Measurements from ENCODE around the gene NEDD4L. TPM values are rescaled to one million over a fixed set of nuclear protein-coding genes. Genes with fewer than 3 reads are reported as not detected.

The NEDD4L gene
- total RNA-seq, 1 donor from 2014 or later = 93.9 TPM

GRCh38 chr18:58446391-58447060 lies 402.5 kb downstream of the NEDD4L start:
- TF ChIP-seq EZH2 (IDR thresholded peaks at IDR 0.05; ENCODE audit: insufficient read depth, low read length) = no peak
- TF ChIP-seq, protein P1, sequence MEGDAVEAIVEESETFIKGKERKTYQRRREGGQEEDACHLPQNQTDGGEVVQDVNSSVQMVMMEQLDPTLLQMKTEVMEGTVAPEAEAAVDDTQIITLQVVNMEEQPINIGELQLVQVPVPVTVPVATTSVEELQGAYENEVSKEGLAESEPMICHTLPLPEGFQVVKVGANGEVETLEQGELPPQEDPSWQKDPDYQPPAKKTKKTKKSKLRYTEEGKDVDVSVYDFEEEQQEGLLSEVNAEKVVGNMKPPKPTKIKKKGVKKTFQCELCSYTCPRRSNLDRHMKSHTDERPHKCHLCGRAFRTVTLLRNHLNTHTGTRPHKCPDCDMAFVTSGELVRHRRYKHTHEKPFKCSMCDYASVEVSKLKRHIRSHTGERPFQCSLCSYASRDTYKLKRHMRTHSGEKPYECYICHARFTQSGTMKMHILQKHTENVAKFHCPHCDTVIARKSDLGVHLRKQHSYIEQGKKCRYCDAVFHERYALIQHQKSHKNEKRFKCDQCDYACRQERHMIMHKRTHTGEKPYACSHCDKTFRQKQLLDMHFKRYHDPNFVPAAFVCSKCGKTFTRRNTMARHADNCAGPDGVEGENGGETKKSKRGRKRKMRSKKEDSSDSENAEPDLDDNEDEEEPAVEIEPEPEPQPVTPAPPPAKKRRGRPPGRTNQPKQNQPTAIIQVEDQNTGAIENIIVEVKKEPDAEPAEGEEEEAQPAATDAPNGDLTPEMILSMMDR (IDR thresholded peaks at IDR 0.05; ENCODE audit: insufficient read depth, low read depth, low read length) = no peak
- Mint-ChIP-seq H3K4me1 (ENCODE audit: low read depth, unreplicated experiment) (peaks cover 32% of the 10 kb centered on the region), H3K27me3 (ENCODE audit: low read depth, unreplicated experiment) (no peaks in the 10 kb centered on the region), H3K9me3 (ENCODE audit: unreplicated experiment) (no peaks in the 10 kb centered on the region), H3K27ac (ENCODE audit: unreplicated experiment) (peak overlapping the region; percentile 80), H3K4me3 (ENCODE audit: unreplicated experiment) (no peak overlapping the region), H3K36me3 (ENCODE audit: low read depth, unreplicated experiment) (no peaks in the 10 kb centered on the region)
- peaks cover 6% of the 10 kb centered on the region for H3K4me1 ChIP-seq (ENCODE audit: insufficient read depth, low read length)
- H3K9me3 ChIP-seq (ENCODE audit: insufficient read depth, low read depth, low read length) = no peaks in the 10 kb centered on the region
- FAIRE-seq (no peak), DNase-seq (ENCODE audit: low read depth) (no peak)
- H3K9ac ChIP-seq (ENCODE audit: low read length) = no peak overlapping the region
- H3K4me2 ChIP-seq (ENCODE audit: low read length) = no peak overlapping the region
- no peaks in the 10 kb centered on the region for H3K27me3 ChIP-seq (ENCODE audit: insufficient read depth, low read length)
- H3K27ac ChIP-seq (ENCODE audit: low read depth, low read length) = no peak overlapping the region
- H2AFZ ChIP-seq (ENCODE audit: low read depth, low read length) = no peak overlapping the region
- H3K4me3 ChIP-seq (ENCODE audit: insufficient read depth, low read depth, low read length) = no peak overlapping the region
- no peaks in the 10 kb centered on the region for H3K79me2 ChIP-seq (ENCODE audit: insufficient read depth, low read length)
- H3K36me3 ChIP-seq (ENCODE audit: insufficient read depth, low read length) = no peaks in the 10 kb centered on the region
- H4K20me1 ChIP-seq (ENCODE audit: insufficient read depth, low read length) = no peaks in the 10 kb centered on the region

DNA sequence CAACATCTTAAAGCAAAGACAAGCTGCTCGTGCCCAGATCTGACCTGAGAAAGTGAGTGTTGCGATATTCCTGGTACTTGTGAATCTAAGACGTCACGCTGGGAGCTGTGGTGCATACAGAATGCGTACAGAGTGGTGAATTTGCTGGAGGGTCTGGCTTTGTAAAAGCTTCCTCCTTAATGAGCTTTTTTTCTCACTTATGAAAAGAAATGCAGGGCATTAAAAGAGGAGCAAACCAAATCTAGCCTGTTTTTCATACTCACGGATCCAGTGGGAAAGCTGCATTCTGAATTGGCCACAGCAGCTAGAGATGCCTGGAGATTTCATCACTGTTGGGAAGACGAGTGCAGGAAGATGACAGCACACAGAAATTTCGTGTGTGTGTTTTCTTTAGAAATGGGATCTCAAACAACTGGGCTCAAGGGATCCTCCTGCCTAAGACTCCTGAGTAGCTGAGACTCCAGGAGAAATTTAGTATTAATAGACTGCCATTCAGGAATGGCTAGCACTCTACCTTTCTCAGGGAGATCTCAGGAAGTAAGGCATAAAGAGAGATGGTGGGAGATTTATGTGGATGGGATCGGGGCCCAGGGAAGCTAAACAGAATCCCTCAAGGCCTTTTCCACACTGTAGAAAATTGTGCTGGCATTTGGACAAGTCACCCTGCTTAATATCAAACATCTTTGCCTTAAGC lies 403.5 kb downstream of the NEDD4L start:
- H3K27me3 Mint-ChIP-seq (ENCODE audit: low read depth, unreplicated experiment) = peaks cover 5% of the 10 kb centered on the region
- Histone ChIP-seq H3K9me3 (ENCODE audit: insufficient read depth, low read depth, low read length) (no peaks in the 10 kb centered on the region), H3K79me2 (ENCODE audit: insufficient read depth, low read length) (no peaks in the 10 kb centered on the region), H3K36me3 (ENCODE audit: insufficient read depth, low read length) (no peaks in the 10 kb centered on the region), H3K4me3 (ENCODE audit: insufficient read depth, low read depth, low read length) (no peak overlapping the region), H3K4me1 (ENCODE audit: insufficient read depth, low read length) (peaks cover 6% of the 10 kb centered on the region), H2AFZ (ENCODE audit: low read depth, low read length) (peak overlapping the region; percentile 35), H4K20me1 (ENCODE audit: insufficient read depth, low read length) (no peaks in the 10 kb centered on the region), H3K4me2 (ENCODE audit: low read length) (peak overlapping the region; percentile 62), H3K9ac (ENCODE audit: low read length) (no peak overlapping the region), H3K27ac (ENCODE audit: low read depth, low read length) (no peak overlapping the region), H3K27me3 (ENCODE audit: insufficient read depth, low read length) (no peaks in the 10 kb centered on the region)
- DNase-seq (ENCODE audit: low read depth) (peak; percentile 10), FAIRE-seq (no peak)
- no peaks in the 10 kb centered on the region for H3K9me3 Mint-ChIP-seq (ENCODE audit: unreplicated experiment)
- H3K27ac Mint-ChIP-seq (ENCODE audit: unreplicated experiment) = peak overlapping the region; percentile 16
- TF ChIP-seq, protein P1 (IDR thresholded peaks at IDR 0.05; ENCODE audit: insufficient read depth, low read depth, low read length) = no peak
- no peak for TF ChIP-seq EZH2 (IDR thresholded peaks at IDR 0.05; ENCODE audit: insufficient read depth, low read length)
- H3K36me3 Mint-ChIP-seq (ENCODE audit: low read depth, unreplicated experiment) = no peaks in the 10 kb centered on the region
- H3K4me3 Mint-ChIP-seq (ENCODE audit: unreplicated experiment) = no peak overlapping the region
- H3K4me1 Mint-ChIP-seq (ENCODE audit: low read depth, unreplicated experiment) = peaks cover 32% of the 10 kb centered on the region

- H3K9ac ChIP-seq (ENCODE audit: low read length) = no peak overlapping the region
- TF ChIP-seq, protein P1 (IDR thresholded peaks at IDR 0.05; ENCODE audit: insufficient read depth, low read depth, low read length) = no peak
- no peak for TF ChIP-seq EZH2 (IDR thresholded peaks at IDR 0.05; ENCODE audit: insufficient read depth, low read length)
- no peak overlapping the region for H2AFZ ChIP-seq (ENCODE audit: low read depth, low read length)
- H4K20me1 ChIP-seq (ENCODE audit: insufficient read depth, low read length) = no peaks in the 10 kb centered on the region
- H3K4me3 ChIP-seq (ENCODE audit: insufficient read depth, low read depth, low read length) = no peak overlapping the region
- no peaks in the 10 kb centered on the region for H3K9me3 ChIP-seq (ENCODE audit: insufficient read depth, low read depth, low read length)
- Mint-ChIP-seq H3K27me3 (ENCODE audit: low read depth, unreplicated experiment) (peaks cover 10% of the 10 kb centered on the region), H3K27ac (ENCODE audit: unreplicated experiment) (no peak overlapping the region), H3K9me3 (ENCODE audit: unreplicated experiment) (no peaks in the 10 kb centered on the region), H3K36me3 (ENCODE audit: low read depth, unreplicated experiment) (no peaks in the 10 kb centered on the region), H3K4me1 (ENCODE audit: low read depth, unreplicated experiment) (peaks cover 24% of the 10 kb centered on the region), H3K4me3 (ENCODE audit: unreplicated experiment) (no peak overlapping the region)
- H3K4me1 ChIP-seq (ENCODE audit: insufficient read depth, low read length) = peaks cover 8% of the 10 kb centered on the region
- H3K36me3 ChIP-seq (ENCODE audit: insufficient read depth, low read length) = no peaks in the 10 kb centered on the region
- no peaks in the 10 kb centered on the region for H3K27me3 ChIP-seq (ENCODE audit: insufficient read depth, low read length)
- H3K79me2 ChIP-seq (ENCODE audit: insufficient read depth, low read length) = no peaks in the 10 kb centered on the region
- H3K27ac ChIP-seq (ENCODE audit: low read depth, low read length) = no peak overlapping the region
- no peak for FAIRE-seq
- H3K4me2 ChIP-seq (ENCODE audit: low read length) = no peak overlapping the region
- no peak for DNase-seq (ENCODE audit: low read depth)
Observed at GRCh38 chr18:58449464-58449863, 405.4 kb downstream of the NEDD4L start.
